NCI-H2171 (cell line): ENCODE results near the gene LIPE.
A peak's percentile ranks its signal among the peaks of the same experiment; 100 is the strongest.

ENCODE experiments used
- DNase-seq: peaks from one replicate; lab custom pipeline; 2025; lab: John Stamatoyannopoulos, UW

Gene LIPE

DNA sequence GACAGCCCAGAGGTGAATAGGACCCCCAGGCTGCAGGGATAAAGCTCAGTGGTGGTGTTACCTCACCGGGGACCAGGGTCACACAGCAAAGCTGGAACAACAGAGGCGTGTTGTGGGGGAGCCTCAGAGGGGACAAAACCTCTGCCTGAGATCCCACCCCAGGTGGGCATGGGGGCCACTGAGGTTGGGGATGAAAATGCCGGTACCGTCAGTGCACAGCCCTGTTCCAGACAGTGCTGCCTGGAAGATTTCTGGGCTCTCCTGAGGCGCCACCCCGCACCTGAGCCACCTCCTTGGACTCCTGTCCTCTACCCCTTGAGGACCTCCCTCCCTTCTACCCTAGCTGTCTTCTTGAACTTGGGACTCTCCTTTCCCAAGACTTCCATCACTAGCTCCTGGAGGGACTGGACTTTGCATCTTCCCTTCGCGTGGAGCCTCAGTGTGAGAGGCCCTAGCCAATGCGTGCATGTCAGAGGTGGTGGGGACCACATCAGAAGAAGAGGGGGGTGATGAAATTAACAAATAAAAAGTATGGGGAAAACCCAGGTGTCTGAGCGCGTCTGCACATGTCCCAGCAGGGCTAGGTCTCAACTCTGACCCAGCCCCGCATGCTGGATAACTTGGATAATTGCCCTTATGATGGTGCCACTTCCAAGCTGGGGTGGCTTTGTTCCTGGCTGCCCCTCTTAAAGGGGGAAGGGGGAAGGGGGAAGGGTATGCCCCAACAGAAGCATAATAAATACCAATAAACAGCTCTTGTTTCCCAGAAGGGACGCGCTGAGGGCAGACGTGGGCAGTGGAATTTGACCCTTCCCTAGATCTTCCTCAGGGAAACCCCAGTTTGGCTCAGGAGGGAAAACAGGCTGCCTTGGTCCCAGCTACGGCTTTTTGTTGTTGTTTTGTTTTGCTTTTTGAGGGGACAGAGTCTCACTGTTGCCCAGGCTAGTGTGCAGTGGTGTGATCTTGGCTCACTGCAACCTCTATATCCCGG is 48.7 kb downstream of the LIPE start:
- DNase-seq = peak; percentile 13

- no peak for DNase-seq
These were observed 51.0 kb downstream of the LIPE start for GRCh38 chr19:42376177-42376555.

- DNase-seq = no peak
These were observed 51.6 kb downstream of the LIPE start for GRCh38 chr19:42375415-42376176.

- DNase-seq = no peak
These were observed 52.3 kb downstream of the LIPE start for GRCh38 chr19:42374826-42375376.

DNA sequence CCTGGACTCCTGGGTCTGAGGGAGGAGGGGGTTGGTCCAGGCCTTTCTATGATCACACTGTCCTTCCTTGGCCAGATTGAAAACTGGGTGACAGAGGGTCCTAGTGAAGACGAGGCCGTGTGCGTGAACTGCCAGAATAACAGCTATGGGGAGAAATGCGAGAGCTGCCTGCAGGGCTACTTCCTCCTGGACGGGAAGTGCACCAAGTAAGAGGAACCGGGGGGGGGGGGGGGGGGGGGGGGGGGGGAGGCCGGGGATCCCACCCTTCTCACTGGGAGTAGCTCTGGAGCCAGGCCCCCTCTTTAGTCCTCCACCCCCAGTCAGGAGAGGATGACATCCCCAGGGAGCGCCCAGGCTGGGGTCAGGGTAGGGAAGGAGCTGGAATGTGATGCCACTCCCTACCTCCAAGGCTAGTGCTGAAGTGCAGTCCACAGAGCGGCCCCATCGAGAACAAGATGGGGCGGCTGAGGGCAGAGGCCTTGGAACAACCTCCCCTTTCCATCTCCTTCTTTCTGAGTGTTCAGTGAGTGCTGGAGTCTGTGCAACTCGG is 56.5 kb downstream of the LIPE start:
- no peak for DNase-seq

- DNase-seq = no peak
These were observed 57.1 kb downstream of the LIPE start for GRCh38 chr19:42370068-42370520.

- DNase-seq = no peak
These were observed 57.6 kb downstream of the LIPE start for GRCh38 chr19:42369433-42370067.

DNA sequence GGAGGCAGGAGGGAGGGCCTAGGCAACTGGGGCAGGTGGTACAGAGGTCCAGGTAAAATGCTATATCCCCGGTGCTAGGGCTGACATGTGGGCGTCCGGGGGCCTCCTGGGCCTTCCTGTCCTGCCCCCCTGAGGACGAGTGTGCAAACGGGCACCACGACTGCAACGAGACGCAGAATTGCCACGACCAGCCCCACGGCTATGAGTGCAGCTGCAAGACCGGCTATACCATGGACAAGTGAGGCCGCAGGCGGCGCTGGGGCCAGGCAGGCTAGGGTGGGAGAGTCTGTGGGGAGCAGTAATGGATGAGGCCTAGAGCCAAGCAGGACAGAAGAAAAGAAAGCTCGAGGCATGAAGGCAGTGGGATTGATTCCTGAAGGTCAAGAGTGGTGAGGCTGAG is 58.4 kb downstream of the LIPE start:
- no peak for DNase-seq

- no peak for DNase-seq
These were observed 58.8 kb downstream of the LIPE start for GRCh38 chr19:42368360-42368759.

- DNase-seq = no peak
These were observed 59.3 kb downstream of the LIPE start for GRCh38 chr19:42367929-42368328.

DNA sequence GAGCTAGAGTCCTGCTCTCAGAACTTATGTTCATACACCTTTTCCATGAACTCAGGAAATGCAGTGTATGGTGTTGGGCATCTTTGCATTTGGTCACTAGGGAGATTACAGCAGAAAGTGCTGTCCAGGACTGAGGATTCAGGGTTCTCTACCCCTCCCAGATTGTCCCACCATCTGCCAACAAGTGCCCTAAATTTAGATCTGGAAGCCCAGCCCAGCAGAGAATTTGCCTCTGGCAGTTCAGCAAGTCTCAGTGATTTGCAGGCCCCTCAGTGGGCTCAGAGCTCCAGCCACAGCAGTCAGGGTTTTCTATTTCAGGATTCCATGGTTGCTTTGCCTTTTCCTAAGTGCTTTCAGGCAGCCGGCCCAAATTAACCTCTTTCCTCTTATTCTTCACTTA is 60.5 kb downstream of the LIPE start:
- no peak for DNase-seq

DNA sequence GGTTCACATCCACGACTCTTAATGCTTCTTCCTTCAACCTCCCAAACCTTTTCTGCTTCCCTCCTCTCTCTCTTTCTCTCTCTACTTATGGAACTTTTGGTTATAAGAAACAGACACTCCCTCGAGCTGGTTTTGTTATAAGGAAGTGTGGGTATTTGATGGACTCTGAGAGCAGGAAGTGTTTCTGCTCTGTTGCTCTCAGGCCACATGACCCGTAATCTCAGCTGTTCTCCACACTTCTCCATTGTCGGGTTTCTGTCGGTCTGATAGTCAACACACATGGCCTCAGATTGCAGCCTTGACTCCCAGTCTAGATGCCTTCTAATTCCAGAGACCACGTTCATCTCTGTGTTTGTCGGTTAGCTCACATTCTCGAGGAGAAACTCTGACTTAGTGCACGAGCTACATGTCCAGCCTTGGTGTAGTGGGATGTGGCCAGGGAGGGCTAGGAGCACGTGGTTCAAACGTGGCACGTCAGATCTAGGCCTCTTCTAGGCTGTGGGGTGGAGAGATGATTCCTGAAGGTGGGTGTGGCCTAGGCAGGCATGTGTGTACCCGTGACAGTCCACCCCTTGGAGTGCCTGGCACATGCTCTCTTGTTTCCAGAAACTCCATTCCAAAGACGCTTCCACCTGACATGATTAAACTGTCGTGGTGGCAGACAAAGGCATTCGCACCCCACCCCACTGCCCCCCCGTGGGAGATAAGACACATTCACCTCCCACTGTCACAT is 63.4 kb downstream of the LIPE start:
- DNase-seq = no peak

DNA sequence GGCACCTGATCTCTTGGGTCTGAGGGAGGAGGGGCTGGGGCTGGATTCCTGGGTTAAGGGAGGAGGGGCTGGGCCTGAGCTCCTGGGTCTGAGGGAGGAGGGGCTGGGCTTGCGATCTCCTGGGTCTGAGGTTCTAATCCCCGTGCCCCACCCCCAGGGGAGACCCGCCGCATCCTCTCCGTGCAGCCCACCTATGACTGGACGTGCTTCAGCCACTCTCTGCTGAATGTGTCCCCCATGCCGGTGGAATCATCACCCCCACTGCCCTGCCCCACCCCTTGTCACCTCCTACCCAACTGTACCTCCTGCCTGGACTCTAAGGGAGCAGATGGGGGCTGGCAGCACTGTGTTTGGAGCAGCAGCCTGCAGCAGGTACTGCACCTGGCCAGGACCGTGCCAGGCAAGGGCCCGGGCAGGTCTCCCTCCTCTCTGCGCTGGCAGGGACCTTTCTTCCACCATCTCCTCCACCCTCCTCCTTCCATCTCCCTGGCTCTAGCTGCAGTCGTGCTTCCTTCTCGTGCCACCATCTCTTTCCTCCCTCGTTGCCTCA is 64.2 kb downstream of the LIPE start:
- DNase-seq = no peak

DNA sequence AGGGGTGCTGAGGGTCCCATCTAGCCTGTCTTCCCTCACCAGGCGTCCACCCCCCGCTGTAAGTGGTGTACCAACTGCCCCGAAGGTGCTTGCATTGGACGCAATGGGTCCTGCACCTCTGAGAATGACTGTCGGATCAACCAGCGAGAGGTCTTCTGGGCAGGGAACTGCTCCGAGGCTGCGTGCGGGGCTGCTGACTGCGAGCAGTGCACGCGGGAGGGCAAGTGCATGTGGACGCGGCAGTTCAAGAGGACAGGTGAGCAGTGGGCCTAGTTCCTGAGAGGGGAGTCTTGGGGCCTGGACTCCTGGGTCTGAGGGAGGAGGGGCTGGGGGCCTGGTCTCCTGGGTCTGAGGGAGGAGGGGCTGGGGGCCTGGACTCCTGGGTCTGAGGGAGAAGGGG is 64.8 kb downstream of the LIPE start:
- no peak for DNase-seq

GRCh38 chr19:42361545-42361910 is 65.7 kb downstream of the LIPE start:
- DNase-seq = no peak

- no peak for DNase-seq
These were observed 66.2 kb downstream of the LIPE start for GRCh38 chr19:42360787-42361544.

- DNase-seq = no peak
These were observed 69.9 kb downstream of the LIPE start for GRCh38 chr19:42357290-42357689.

GRCh38 chr19:42356686-42357085 is 70.5 kb downstream of the LIPE start:
- no peak for DNase-seq

DNA sequence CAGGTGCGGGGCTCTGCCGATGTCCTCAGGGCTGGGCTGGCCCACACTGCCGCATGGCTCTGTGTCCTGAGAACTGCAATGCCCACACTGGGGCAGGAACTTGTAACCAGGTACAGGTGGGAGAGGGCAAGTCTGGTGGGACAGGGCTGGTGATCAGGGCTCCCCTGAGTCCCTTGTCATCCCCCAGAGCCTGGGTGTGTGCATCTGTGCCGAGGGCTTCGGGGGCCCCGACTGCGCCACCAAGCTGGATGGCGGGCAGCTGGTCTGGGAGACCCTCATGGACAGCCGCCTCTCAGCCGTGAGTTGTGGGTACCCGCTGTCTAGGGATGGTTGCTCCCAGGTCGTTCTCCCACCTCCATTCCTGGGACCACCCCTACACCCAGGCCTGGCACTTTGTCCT is 71.3 kb downstream of the LIPE start:
- DNase-seq = no peak

DNA sequence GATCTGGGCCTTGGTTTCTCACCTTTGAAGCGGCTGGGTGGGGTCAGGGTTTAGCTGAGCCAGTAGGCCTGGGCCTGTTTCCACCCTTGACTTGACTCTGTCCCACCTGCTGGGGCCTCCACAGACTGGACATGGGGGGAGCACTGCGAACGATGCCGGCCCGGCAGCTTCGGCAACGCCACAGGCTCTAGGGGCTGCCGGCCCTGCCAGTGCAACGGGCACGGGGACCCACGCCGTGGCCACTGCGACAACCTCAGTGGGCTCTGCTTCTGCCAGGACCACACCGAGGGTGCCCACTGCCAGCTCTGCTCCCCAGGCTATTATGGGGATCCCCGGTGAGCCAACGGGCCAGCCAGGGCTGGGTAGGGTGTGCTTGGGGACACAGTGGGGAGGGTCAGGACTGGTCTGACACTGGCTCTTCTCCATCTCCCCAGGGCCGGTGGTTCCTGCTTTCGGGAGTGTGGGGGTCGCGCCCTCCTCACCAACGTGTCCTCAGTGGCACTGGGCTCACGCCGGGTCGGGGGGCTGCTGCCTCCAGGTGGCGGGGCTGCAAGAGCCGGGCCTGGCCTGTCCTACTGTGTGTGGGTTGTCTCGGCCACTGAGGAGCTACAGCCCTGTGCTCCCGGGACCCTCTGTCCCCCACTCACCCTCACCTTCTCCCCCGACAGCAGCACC is 73.7 kb downstream of the LIPE start:
- no peak for DNase-seq
